GM23338 (cell line): ENCODE results near the gene ZNF273. TPM values are rescaled to one million over a fixed set of nuclear protein-coding genes. Genes with fewer than 3 reads are reported as not detected.

Experiments used
- ATAC-seq: fragments of 200-7000 bp; cut with Tn5 transposase; 3 replicates; pipeline ENCODE4 v1.9.1; 2020
- DNase-seq: peaks from one replicate; pipeline ENCODE4 v3.0.0-alpha.2; 2015; ENCODE audit warnings: low spot score
- H2AFZ ChIP-seq: fragments of 200-600 bp; sonication (generic); 2 replicates; pipeline ENCODE4 v1.8.0; 2016; ENCODE audit warnings: antibody characterized with exemption, mild to moderate bottlenecking, moderate library complexity
- H3F3A ChIP-seq: fragments of 200-600 bp; sonication (generic); replicated peaks from 2 replicates; pipeline ENCODE4 v1.8.0; 2017; ENCODE audit warnings: antibody characterized with exemption, mixed run types, low read depth
- H3K27ac ChIP-seq: fragments of 200-600 bp; sonication (generic); 2 replicates; pipeline ENCODE4 v1.6.1; 2016; ENCODE audit warnings: low read depth
- H3K27me3 ChIP-seq: fragments of 200-600 bp; sonication (generic); 2 replicates; pipeline ENCODE4 v1.8.0; 2016; ENCODE audit warnings: mild to moderate bottlenecking, mixed run types, moderate library complexity; ENCODE audit not compliant: insufficient read depth
- H3K36me3 ChIP-seq: fragments of 200-600 bp; sonication (generic); 2 replicates; pipeline ENCODE4 v1.8.0; 2016; ENCODE audit warnings: mild to moderate bottlenecking; ENCODE audit not compliant: insufficient read depth
- H3K4me1 ChIP-seq: fragments of 200-600 bp; sonication (generic); 2 replicates; pipeline ENCODE4 v1.8.0; 2016; ENCODE audit warnings: mild to moderate bottlenecking, moderate library complexity; ENCODE audit not compliant: insufficient read depth
- H3K4me2 ChIP-seq: fragments of 200-600 bp; sonication (generic); 2 replicates; pipeline ENCODE4 v1.7.1; 2017; ENCODE audit warnings: mixed run types
- H3K4me3 ChIP-seq: fragments of 200-600 bp; sonication (generic); 2 replicates; pipeline ENCODE4 v1.6.1; 2016; ENCODE audit warnings: mixed run types
- H3K79me2 ChIP-seq: fragments of 200-600 bp; sonication (generic); replicated peaks from 2 replicates; pipeline ENCODE4 v1.8.0; 2017; ENCODE audit warnings: mild to moderate bottlenecking; ENCODE audit not compliant: insufficient read depth
- H3K9me2 ChIP-seq: fragments of 200-600 bp; sonication (generic); 2 replicates; pipeline ENCODE4 v1.8.0; 2017; ENCODE audit not compliant: insufficient read depth
- H4K20me1 ChIP-seq: fragments of 200-600 bp; sonication (generic); replicated peaks from 2 replicates; pipeline ENCODE4 v1.8.0; 2017; ENCODE audit warnings: mild to moderate bottlenecking; ENCODE audit not compliant: insufficient read depth
- H3K27ac Mint-ChIP-seq: 2 replicates; pipeline ENCODE4 v1.8.0; 2020; ENCODE audit warnings: inconsistent platforms, mild to moderate bottlenecking, moderate library complexity, mixed read lengths
- H3K27me3 Mint-ChIP-seq: 3 replicates; pipeline ENCODE4 v1.8.0; 2022; ENCODE audit warnings: low read depth, mild to moderate bottlenecking, moderate library complexity, mixed read lengths, inconsistent platforms; ENCODE audit not compliant: insufficient read depth, poor library complexity
- H3K36me3 Mint-ChIP-seq: 3 replicates; pipeline ENCODE4 v1.8.0; 2021; ENCODE audit warnings: low read depth, mild to moderate bottlenecking, inconsistent platforms, moderate library complexity, mixed read lengths
- H3K4me1 Mint-ChIP-seq: 3 replicates; pipeline ENCODE4 v1.8.0; 2020; ENCODE audit warnings: mild to moderate bottlenecking, inconsistent platforms, mixed read lengths
- H3K4me3 Mint-ChIP-seq: 3 replicates; pipeline ENCODE4 v1.8.0; 2021; ENCODE audit warnings: moderate library complexity, mild to moderate bottlenecking, inconsistent platforms, mixed read lengths
- H3K9me3 Mint-ChIP-seq: 3 replicates; pipeline ENCODE4 v1.8.0; 2020; ENCODE audit warnings: moderate library complexity, mild to moderate bottlenecking, inconsistent platforms, mixed read lengths
- CREB1 ChIP-seq: fragments of 250-450 bp; sonication (Bioruptor Pico); IDR thresholded peaks from 2 replicates; pipeline ENCODE4 v1.5.0; 2020; ENCODE audit warnings: low read depth, mild to moderate bottlenecking, moderate library complexity
- CTCF ChIP-seq, 2 experiments: fragments of 200-600 bp in 1 of 2; sonication (generic) in 1 of 2; conservative IDR thresholded peaks; 2 replicates each; pipeline versions ENCODE4 v1.5.1 to v1.6.1; 2016 to 2017; ENCODE audit warnings: antibody characterized with exemption in 2 of 2, low read depth in 2 of 2, mild to moderate bottlenecking in 2 of 2, moderate library complexity in 1 of 2
- ETS1 ChIP-seq: IDR thresholded peaks from 2 replicates; pipeline ENCODE4 v1.6.1; 2016; ENCODE audit warnings: antibody characterized with exemption
- JUNB ChIP-seq: IDR thresholded peaks from one replicate; pipeline ENCODE4 v1.6.1; 2016; ENCODE audit warnings: antibody characterized with exemption; ENCODE audit not compliant: unreplicated experiment
- POLR2AphosphoS5 ChIP-seq: IDR thresholded peaks from 2 replicates; pipeline ENCODE4 v1.6.1; 2016; ENCODE audit warnings: antibody characterized with exemption, low read depth
- REST ChIP-seq: IDR thresholded peaks from one replicate; pipeline ENCODE4 v1.6.1; 2018; ENCODE audit warnings: antibody characterized with exemption; ENCODE audit not compliant: unreplicated experiment
- ZNF462 ChIP-seq: fragments of 250-450 bp; sonication (Bioruptor Pico); IDR thresholded peaks from 2 replicates; pipeline ENCODE4 v1.5.0; 2020; ENCODE audit warnings: mild to moderate bottlenecking, moderate library complexity
- polyA plus RNA-seq: library from polyadenylated mRNA; unstranded; fragments of >200 nt; fragmentation: Nextera tagmentation; extraction: Ambion mirVana; gene quantifications from 2 replicates; pipeline ENCODE4 v1.2.1, GENCODE V29; 2016
- total RNA-seq: library from RNA; depleted of rRNA; stranded (reverse); fragments of >200 nt; shearing (Covaris generic); gene quantifications from 2 replicates; pipeline ENCODE4 v1.2.3, GENCODE V29; 2014

ZNF273 gene
- total and polyA plus RNA-seq, 2 experiments from 2014 or later, result 16.4 to 34.3 TPM

GRCh38 chr7:64886956-64887545 lies 16.0 kb upstream of the ZNF273 start:
- Mint-ChIP-seq H3K27ac (no peak overlapping the region), H3K4me1 (peaks cover 6% of the 10 kb centered on the region), H3K9me3 (peaks cover 11% of the 10 kb centered on the region), H3K36me3 (no peaks in the 10 kb centered on the region; the same call in 2 of the 3 replicates), H3K27me3 (peaks cover 67% of the 10 kb centered on the region), H3K4me3 (no peak overlapping the region)
- no peak for TF ChIP-seq REST
- no peak for TF ChIP-seq JUNB
- Histone ChIP-seq H3F3A (no peaks in the 10 kb centered on the region), H3K27me3 (peaks cover 97% of the 10 kb centered on the region), H3K9me2 (no peaks in the 10 kb centered on the region), H4K20me1 (no peaks in the 10 kb centered on the region), H2AFZ (no peak overlapping the region), H3K4me3 (no peak overlapping the region), H3K4me1 (no peaks in the 10 kb centered on the region), H3K27ac (no peak overlapping the region), H3K4me2 (no peak overlapping the region), H3K36me3 (no peaks in the 10 kb centered on the region), H3K79me2 (no peaks in the 10 kb centered on the region)
- DNase-seq (no peak), ATAC-seq (no peak)

GRCh38 chr7:64887756-64888508 lies 15.1 kb upstream of the ZNF273 start:
- peaks cover 7% of the 10 kb centered on the region; the same call in 2 of the 3 replicates for H3K9me3 Mint-ChIP-seq
- peak overlapping the region; percentile 79 for H3K4me3 ChIP-seq
- H3K4me1 Mint-ChIP-seq, result peaks cover 10% of the 10 kb centered on the region
- no peaks in the 10 kb centered on the region for H3K79me2 ChIP-seq
- H4K20me1 ChIP-seq, result no peaks in the 10 kb centered on the region
- H3K36me3 Mint-ChIP-seq, result no peaks in the 10 kb centered on the region; the same call in 2 of the 3 replicates
- peaks cover 92% of the 10 kb centered on the region for H3K27me3 ChIP-seq
- no peak overlapping the region for H3K27ac Mint-ChIP-seq
- no peaks in the 10 kb centered on the region for H3F3A ChIP-seq
- H2AFZ ChIP-seq, result peak overlapping the region; percentile 98
- H3K9me2 ChIP-seq, result no peaks in the 10 kb centered on the region
- H3K27me3 Mint-ChIP-seq, result peaks cover 64% of the 10 kb centered on the region
- H3K4me3 Mint-ChIP-seq, result peak overlapping the region; percentile 82
- H3K36me3 ChIP-seq, result no peaks in the 10 kb centered on the region
- peak overlapping the region; percentile 97 for H3K4me2 ChIP-seq
- ATAC-seq, result peak; percentile 82
- DNase-seq, result peak; percentile 92
- no peak overlapping the region for H3K27ac ChIP-seq
- H3K4me1 ChIP-seq, result peaks cover 2% of the 10 kb centered on the region; the same call in 1 of the 2 replicates
- TF ChIP-seq CTCF (conservative IDR thresholded peaks at IDR 0.05; ENCODE audit: low read depth in 2 of 2), result peak; percentile 88 to 91
- TF ChIP-seq ZNF462, result no peak
- no peak for TF ChIP-seq POLR2AphosphoS5
- no peak for TF ChIP-seq ETS1
- TF ChIP-seq CREB1 (CRISPR knock-in tag), result no peak
